Epithelial cell of proximal tubule (primary cell): ENCODE results near the gene RNF223. TPM values are rescaled to one million over a fixed set of nuclear protein-coding genes. Genes with fewer than 3 reads are reported as not detected.

Source experiments
- DNase-seq: peaks from one replicate; pipeline ENCODE4 v3.0.0-alpha.2; 2011; ENCODE audit warnings: low read depth
- H3K4me3 ChIP-seq: 2 replicates; pipeline ENCODE4 v1.5.1; 2011; ENCODE audit warnings: low read depth, mild to moderate bottlenecking, low read length
- CTCF ChIP-seq: conservative IDR thresholded peaks from 2 replicates; pipeline ENCODE4 v1.5.1; 2012; ENCODE audit warnings: low read depth, mild to moderate bottlenecking, low read length
- total RNA-seq: library from RNA; depleted of rRNA; stranded (reverse); fragments of >200 nt; gene quantifications from 2 replicates; pipeline ENCODE4 v1.2.3, GENCODE V29; 2015

RNF223 gene
- total RNA-seq, 1 donor from 2014 or later, result 1.6 TPM

DNA sequence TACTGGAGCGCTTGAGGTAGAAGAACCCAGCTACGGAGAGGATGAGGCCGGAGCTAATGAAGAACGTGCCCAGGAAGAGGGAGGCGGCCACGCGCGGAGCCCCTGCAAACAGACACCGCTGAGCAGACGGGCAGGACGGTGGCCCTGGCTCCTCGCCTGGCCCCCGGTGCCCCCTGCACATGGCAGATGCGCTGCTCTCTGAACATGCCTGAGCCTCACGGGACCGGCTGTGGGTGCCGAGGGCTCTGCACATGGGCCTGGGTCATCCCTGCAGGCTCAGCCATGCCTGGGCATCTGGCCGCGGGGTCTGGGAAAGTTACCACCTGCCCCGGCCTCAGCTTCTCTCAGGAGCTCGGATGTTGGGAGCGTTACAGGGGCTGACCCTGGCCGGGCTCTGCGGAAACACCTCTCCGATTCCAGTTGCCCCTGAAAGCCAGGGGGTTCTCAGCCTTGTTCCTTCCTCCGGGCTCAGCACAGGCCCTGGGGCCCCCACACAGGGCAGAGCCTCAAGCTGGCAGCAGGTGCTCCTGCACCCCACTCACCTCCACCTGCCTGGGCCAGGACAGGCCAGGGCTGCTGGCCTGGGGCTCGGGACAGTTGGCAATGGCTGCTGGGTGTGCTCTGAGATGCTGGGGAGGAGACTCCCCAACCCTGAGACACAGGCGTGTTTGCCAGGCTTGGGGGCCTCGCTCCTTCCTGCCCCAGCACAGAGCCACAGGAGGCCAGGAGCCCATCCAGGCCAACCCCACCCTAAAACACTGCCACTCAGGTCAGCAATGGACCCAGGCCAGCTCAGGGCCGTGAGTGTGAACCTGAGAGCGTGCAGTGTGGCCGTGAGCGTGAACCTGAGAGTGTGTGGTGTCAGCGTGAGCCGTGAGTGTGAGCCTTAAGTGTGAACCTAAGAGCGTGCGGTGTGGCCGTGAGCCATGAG is 12.1 kb upstream of the RNF223 start:
- no peak for DNase-seq
- no peak for TF ChIP-seq CTCF
- H3K4me3 ChIP-seq, result no peak overlapping the region

GRCh38 chr1:1085171-1085841 is 11.2 kb upstream of the RNF223 start:
- no peak for DNase-seq
- no peak overlapping the region for H3K4me3 ChIP-seq
- TF ChIP-seq CTCF, result no peak

DNA sequence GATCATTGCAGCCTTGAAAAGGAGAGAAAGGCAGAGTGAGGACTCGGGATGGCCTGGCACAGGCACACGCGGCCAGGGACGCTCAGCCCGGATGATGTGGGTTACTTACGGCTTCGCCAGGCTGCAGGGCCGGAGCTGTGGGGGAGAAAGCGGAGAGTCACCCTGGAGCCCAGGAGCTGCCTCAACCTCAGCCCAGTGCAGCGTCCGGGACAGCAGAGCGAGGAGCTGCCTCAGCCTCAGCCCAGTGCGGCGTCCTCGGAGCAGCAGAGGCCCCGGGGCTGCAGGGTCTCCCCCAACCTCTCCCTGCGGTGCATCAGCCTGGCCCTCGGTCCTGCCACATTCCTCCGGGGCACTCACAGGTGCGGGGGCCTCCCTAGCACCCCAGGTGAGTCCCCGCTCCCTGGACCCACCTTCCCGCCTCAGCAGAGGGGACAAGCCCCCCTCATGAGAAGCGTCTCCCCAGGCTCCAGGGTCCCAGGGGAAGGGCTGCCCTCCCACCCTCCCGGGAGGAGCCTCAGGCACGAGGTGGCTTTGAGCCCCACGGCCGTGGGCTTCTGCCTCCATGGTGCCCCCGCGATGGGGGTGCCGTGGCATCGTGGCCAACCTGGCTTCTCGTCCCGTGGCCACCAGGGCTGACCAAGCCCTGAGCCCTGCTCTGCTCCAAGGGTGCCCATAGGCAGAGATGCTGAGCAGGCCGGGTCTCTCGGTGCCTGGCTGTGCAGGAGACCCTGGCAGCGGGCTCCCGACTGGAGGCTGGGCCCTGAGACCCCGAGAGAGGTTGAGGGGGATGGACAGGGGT is 10.5 kb upstream of the RNF223 start:
- no peak for TF ChIP-seq CTCF
- no peak overlapping the region for H3K4me3 ChIP-seq
- no peak for DNase-seq

DNA sequence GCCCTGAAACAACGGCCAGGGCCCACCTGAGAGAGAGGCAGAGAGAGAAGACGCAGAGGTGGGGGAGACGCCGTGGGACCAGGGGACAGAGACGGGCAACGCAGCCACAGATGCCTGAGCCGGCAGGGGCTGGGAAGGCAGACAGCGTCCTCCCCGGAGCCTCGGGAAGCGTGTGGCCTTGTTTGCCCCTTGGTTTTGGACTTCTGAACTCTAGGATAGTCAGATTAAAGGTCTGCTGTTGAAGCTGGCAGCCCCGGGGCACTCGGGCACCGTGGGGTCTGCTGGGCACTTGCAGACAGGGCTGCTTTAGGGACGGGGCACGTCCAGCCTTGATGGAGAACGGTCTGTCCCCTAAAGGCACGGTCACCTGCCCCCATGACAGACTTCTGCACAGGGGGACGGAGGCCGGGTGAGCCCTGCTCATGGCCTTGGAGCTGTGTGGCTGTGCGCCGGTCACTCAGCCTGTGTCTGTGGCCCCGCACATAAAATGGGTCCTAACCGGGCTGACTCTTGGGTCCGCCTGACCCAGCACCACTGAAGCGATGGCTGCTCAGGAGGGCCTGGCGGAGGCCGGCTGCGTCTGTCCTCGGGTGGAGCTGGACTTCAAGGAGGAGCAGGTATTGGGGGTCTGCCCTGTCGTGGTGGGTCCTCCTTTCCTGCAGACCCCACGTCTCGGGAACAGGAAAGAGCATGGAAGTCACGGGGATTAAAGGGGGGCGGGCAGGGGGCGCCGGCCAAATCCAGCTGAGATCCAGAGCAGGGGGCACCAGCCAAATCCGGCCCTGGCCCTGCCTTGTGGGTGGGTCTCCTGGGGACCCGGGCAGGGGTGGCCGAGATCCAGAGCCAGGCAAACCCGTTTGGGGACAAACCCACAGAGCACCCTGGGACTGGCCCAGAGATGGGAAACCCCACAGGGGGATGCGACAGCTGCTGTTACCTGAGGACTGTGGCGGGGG is 9.6 kb upstream of the RNF223 start:
- no peak overlapping the region for H3K4me3 ChIP-seq
- no peak for TF ChIP-seq CTCF
- DNase-seq, result no peak

DNA sequence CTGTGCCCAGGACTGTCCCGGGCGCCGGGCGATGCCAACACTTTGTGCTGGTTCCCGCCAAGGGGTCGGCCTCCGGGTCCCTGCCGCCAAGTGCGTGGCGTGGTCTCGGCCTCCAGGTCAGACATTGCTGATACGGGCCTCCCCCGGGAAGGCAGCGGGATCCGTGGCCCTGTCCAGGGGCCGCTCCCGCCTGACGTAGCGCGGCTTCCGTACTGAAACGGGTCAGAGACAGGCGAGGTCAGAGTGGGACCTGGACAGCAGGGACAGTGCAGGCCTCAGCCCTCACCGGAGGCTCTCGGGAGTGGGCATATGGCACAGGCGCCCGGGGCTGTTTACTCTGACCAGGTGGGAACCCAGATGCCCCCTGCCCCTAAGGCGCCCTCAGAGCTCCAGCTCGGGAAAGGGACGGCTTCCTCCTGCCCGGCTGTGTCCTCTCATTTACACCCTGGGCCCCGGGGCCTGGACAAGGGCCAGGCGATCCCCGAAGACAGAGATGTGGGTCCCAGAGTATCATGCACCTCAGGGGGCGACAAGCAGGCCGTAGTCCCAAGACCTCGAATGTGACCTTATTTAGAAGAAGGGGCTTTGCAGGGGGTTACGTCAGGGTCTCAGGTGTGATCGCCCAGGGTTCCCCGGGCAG is 8.8 kb upstream of the RNF223 start:
- H3K4me3 ChIP-seq, result no peak overlapping the region
- TF ChIP-seq CTCF, result no peak
- DNase-seq, result no peak
